Measurements from ENCODE around the gene KDSR.
A peak's percentile ranks its signal among the peaks of the same experiment; 100 is the strongest.
"Not testable (repeated sequence)": the region's sequence is repeated elsewhere in the genome, so short reads cannot be mapped to it uniquely, and the experiment has no call there.

KDSR gene

GRCh38 chr18:63363951-63364350 is 3.1 kb downstream of the KDSR start:
- peak; percentile 22 to 35 for DNase-seq

GRCh38 chr18:63363420-63363819 is 3.6 kb downstream of the KDSR start:
- not testable (repeated sequence) for DNase-seq

- DNase-seq = no peak
Observed at GRCh38 chr18:63356272-63356896, 10.6 kb downstream of the KDSR start.

GRCh38 chr18:63350230-63350629 is 16.8 kb downstream of the KDSR start:
- DNase-seq = no peak

- no peak for DNase-seq
Observed at GRCh38 chr18:63348508-63349136, 18.4 kb downstream of the KDSR start.

- DNase-seq = no peak
Observed at GRCh38 chr18:63346480-63347183, 20.4 kb downstream of the KDSR start.

- no peak for DNase-seq
Observed at GRCh38 chr18:63346031-63346430, 21.0 kb downstream of the KDSR start.

- DNase-seq = no peak
Observed at GRCh38 chr18:63344918-63345317, 22.1 kb downstream of the KDSR start.

GRCh38 chr18:63344263-63344662 is 22.7 kb downstream of the KDSR start:
- DNase-seq = no peak

- no peak for DNase-seq
Observed at GRCh38 chr18:63342206-63342605, 24.8 kb downstream of the KDSR start.

- DNase-seq = peak; percentile 25 to 36
Observed at GRCh38 chr18:63339920-63340484, 27.0 kb downstream of the KDSR start.

GRCh38 chr18:63336366-63337099 is 30.5 kb downstream of the KDSR start:
- no peak for DNase-seq

GRCh38 chr18:63331105-63331504 is 35.9 kb downstream of the KDSR start:
- DNase-seq = no peak

- DNase-seq = no peak
Observed at GRCh38 chr18:63329431-63330145, 37.4 kb downstream of the KDSR start.

GRCh38 chr18:63326011-63326410 is 41.0 kb downstream of the KDSR start:
- DNase-seq = no peak

- DNase-seq = no peak
Observed at GRCh38 chr18:63325086-63325686, 41.8 kb downstream of the KDSR start.

- DNase-seq = peak; percentile 48 to 50
Observed at GRCh38 chr18:63322908-63323634, 43.9 kb downstream of the KDSR start.

GRCh38 chr18:63322206-63322605 is 44.8 kb downstream of the KDSR start:
- DNase-seq = no peak

- DNase-seq = no peak
Observed at GRCh38 chr18:63321291-63321690, 45.7 kb downstream of the KDSR start.

GRCh38 chr18:63320975-63321265 is 46.1 kb downstream of the KDSR start:
- DNase-seq = no peak
